ENCODE data around the gene LLGL2.

The LLGL2 gene

GRCh38 chr17:75594499-75595283 lies 69.2 kb downstream of the LLGL2 start:
- DNase-seq: no peak

- DNase-seq: no peak
Measured at GRCh38 chr17:75595284-75595919, 69.9 kb downstream of the LLGL2 start.

GRCh38 chr17:75595920-75596313 lies 70.4 kb downstream of the LLGL2 start:
- no peak for DNase-seq

- DNase-seq: no peak
Measured at GRCh38 chr17:75596320-75597087, 71.0 kb downstream of the LLGL2 start.

- no peak for DNase-seq
Measured at GRCh38 chr17:75601057-75601987, 75.8 kb downstream of the LLGL2 start.

GRCh38 chr17:75602644-75603043 lies 77.1 kb downstream of the LLGL2 start:
- DNase-seq: no peak

- DNase-seq: no peak
Measured at GRCh38 chr17:75603123-75603522, 77.6 kb downstream of the LLGL2 start.

- no peak for DNase-seq
Measured at GRCh38 chr17:75604034-75604695, 78.7 kb downstream of the LLGL2 start.

GRCh38 chr17:75605790-75606189 lies 80.3 kb downstream of the LLGL2 start:
- no peak for DNase-seq

GRCh38 chr17:75607086-75607485 lies 81.6 kb downstream of the LLGL2 start:
- no peak for DNase-seq

- DNase-seq: no peak
Measured at GRCh38 chr17:75610103-75610984, 84.8 kb downstream of the LLGL2 start.

GRCh38 chr17:75611851-75612429 lies 86.4 kb downstream of the LLGL2 start:
- no peak for DNase-seq

- no peak for DNase-seq
Measured at GRCh38 chr17:75612906-75613626, 87.6 kb downstream of the LLGL2 start.

- DNase-seq: no peak
Measured at GRCh38 chr17:75614006-75614405, 88.5 kb downstream of the LLGL2 start.

- no peak for DNase-seq
Measured at GRCh38 chr17:75614556-75615270, 89.2 kb downstream of the LLGL2 start.

GRCh38 chr17:75615301-75615700 lies 89.8 kb downstream of the LLGL2 start:
- DNase-seq: no peak

GRCh38 chr17:75616521-75617122 lies 91.1 kb downstream of the LLGL2 start:
- no peak for DNase-seq

- DNase-seq: no peak
Measured at GRCh38 chr17:75617218-75617617, 91.7 kb downstream of the LLGL2 start.

- no peak for DNase-seq
Measured at GRCh38 chr17:75617675-75618074, 92.2 kb downstream of the LLGL2 start.
